Smooth muscle cell (in vitro differentiated cells): ENCODE results near the gene PPCDC. TPM values are rescaled to one million over a fixed set of nuclear protein-coding genes. Genes with fewer than 3 reads are reported as not detected.

ENCODE experiments used
- DNase-seq: peaks from one replicate; lab custom pipeline; 2025; ENCODE audit not compliant: unreplicated experiment; lab: John Stamatoyannopoulos, UW
- H2AFZ ChIP-seq: fragments of 200-600 bp; sonication (generic); 2 replicates; pipeline ENCODE4 v1.6.0; 2016; ENCODE audit warnings: antibody characterized with exemption, low read depth, mild to moderate bottlenecking
- H3F3A ChIP-seq: fragments of 200-600 bp; sonication (generic); 2 replicates; pipeline ENCODE4 v1.6.0; 2017; ENCODE audit warnings: antibody characterized with exemption, low read depth
- H3K27ac ChIP-seq: fragments of 200-600 bp; sonication (generic); 2 replicates; pipeline ENCODE4 v1.5.1; 2016; ENCODE audit warnings: low read depth, mild to moderate bottlenecking
- H3K27me3 ChIP-seq: fragments of 200-600 bp; sonication (generic); 2 replicates; pipeline ENCODE4 v1.6.1; 2016; ENCODE audit warnings: low read depth, mild to moderate bottlenecking
- H3K36me3 ChIP-seq: fragments of 200-600 bp; sonication (generic); 2 replicates; pipeline ENCODE4 v1.5.1; 2016; ENCODE audit warnings: low read depth
- H3K4me1 ChIP-seq: fragments of 200-600 bp; sonication (generic); 2 replicates; pipeline ENCODE4 v1.5.1; 2016; ENCODE audit warnings: low read depth
- H3K4me2 ChIP-seq: fragments of 200-600 bp; sonication (generic); 2 replicates; pipeline ENCODE4 v1.6.0; 2016; ENCODE audit warnings: mild to moderate bottlenecking
- H3K4me3 ChIP-seq: fragments of 200-600 bp; sonication (generic); 2 replicates; pipeline ENCODE4 v1.5.1; 2016; ENCODE audit warnings: mild to moderate bottlenecking
- H3K79me2 ChIP-seq: fragments of 200-600 bp; sonication (generic); 2 replicates; pipeline ENCODE4 v1.6.0; 2016; ENCODE audit warnings: low read depth, mild to moderate bottlenecking
- H3K9ac ChIP-seq: fragments of 200-600 bp; sonication (generic); 2 replicates; pipeline ENCODE4 v1.6.0; 2016; ENCODE audit warnings: low read depth
- H3K9me3 ChIP-seq: fragments of 200-600 bp; sonication (generic); replicated peaks from 2 replicates; pipeline ENCODE4 v1.5.1; 2016; ENCODE audit warnings: low read depth
- H4K20me1 ChIP-seq: fragments of 200-600 bp; sonication (generic); 2 replicates; pipeline ENCODE4 v1.6.0; 2016; ENCODE audit warnings: low read depth
- WGBS: methylation state at CpG from one replicate; pipeline ENCODE4 v1.1.7; 2016; ENCODE audit warnings: low lambda C conversion rate; 5-methylcytosine and 5-hydroxymethylcytosine counted together
- polyA plus RNA-seq: library from polyadenylated mRNA; unstranded; fragments of >200 nt; fragmentation: Nextera tagmentation; extraction: Ambion mirVana; gene quantifications from 2 replicates; pipeline ENCODE4 v1.2.1, GENCODE V29; 2016
- total RNA-seq: library from RNA; depleted of rRNA; stranded (reverse); fragments of >200 nt; gene quantifications from 2 replicates; pipeline ENCODE4 v1.2.3, GENCODE V29; 2014
- TF ChIP-seq, protein P1 (sequence below): fragments of 200-600 bp; sonication (generic); IDR thresholded peaks from 2 replicates; pipeline ENCODE4 v1.5.1; 2017; ENCODE audit warnings: borderline replicate concordance, mild to moderate bottlenecking, antibody characterized with exemption; ENCODE audit not compliant: insufficient read depth, poor library complexity, severe bottlenecking

Gene PPCDC
- total and polyA plus RNA-seq, 2 experiments from 2014 or later, result 7.8 to 33.7 TPM

DNA sequence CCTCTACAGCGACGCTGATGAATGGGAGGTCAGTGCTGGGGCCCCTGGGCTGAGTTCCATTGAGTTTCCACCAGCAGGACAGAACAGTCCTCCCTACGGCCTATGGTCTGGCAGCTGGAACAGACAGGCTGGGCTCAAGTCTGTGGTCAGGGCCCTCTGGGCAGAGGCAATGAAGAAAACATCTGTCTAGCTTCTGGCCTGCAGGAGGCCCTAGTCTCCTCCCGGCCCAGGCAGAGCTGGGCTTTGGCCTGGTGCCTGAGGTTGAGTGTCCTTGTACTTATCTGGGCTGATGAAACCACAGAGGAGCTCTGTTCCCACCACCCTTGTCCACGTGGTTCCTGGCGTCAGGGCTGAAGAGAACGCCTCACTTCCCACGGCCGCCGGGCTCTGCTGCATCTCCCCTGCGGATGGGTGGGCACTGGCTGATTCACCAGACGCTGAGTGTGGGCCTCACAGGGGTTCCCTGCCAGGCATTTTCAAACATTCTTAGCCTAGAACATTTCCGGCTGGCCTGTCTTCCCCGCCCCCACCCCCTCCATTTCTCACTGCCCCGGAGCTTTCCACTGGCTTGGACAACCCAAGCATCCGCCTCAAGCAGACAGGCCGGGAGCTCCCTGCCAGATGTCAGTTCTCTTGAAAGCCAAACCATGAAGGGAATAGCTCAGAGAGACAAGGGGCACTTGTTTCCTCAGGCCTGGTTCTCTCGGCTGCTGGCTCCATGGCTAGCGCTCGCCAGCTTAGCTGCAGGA lies 20.3 kb downstream of the PPCDC start:
- TF ChIP-seq, protein P1, sequence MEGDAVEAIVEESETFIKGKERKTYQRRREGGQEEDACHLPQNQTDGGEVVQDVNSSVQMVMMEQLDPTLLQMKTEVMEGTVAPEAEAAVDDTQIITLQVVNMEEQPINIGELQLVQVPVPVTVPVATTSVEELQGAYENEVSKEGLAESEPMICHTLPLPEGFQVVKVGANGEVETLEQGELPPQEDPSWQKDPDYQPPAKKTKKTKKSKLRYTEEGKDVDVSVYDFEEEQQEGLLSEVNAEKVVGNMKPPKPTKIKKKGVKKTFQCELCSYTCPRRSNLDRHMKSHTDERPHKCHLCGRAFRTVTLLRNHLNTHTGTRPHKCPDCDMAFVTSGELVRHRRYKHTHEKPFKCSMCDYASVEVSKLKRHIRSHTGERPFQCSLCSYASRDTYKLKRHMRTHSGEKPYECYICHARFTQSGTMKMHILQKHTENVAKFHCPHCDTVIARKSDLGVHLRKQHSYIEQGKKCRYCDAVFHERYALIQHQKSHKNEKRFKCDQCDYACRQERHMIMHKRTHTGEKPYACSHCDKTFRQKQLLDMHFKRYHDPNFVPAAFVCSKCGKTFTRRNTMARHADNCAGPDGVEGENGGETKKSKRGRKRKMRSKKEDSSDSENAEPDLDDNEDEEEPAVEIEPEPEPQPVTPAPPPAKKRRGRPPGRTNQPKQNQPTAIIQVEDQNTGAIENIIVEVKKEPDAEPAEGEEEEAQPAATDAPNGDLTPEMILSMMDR, result peak; percentile 29
- no peaks in the 10 kb centered on the region for H4K20me1 ChIP-seq
- peaks cover 10% of the 10 kb centered on the region for H3F3A ChIP-seq
- H3K4me3 ChIP-seq, result no peak overlapping the region
- no peak overlapping the region for H2AFZ ChIP-seq
- H3K36me3 ChIP-seq, result no peaks in the 10 kb centered on the region
- H3K4me1 ChIP-seq, result peaks cover 14% of the 10 kb centered on the region
- no peaks in the 10 kb centered on the region for H3K27me3 ChIP-seq
- H3K79me2 ChIP-seq, result no peaks in the 10 kb centered on the region
- DNase-seq, result peak; percentile 89
- H3K4me2 ChIP-seq, result peak overlapping the region; percentile 55
- H3K9ac ChIP-seq, result no peak overlapping the region
- H3K27ac ChIP-seq, result peak overlapping the region; percentile 77
- WGBS, result 24% methylated on average over 19 of the region's 20 CpGs
- no peaks in the 10 kb centered on the region for H3K9me3 ChIP-seq

- no peaks in the 10 kb centered on the region for H3K36me3 ChIP-seq
- H2AFZ ChIP-seq, result no peak overlapping the region
- H3K27ac ChIP-seq, result peak overlapping the region; percentile 77
- no peaks in the 10 kb centered on the region for H3K9me3 ChIP-seq
- no peak for DNase-seq
- H4K20me1 ChIP-seq, result no peaks in the 10 kb centered on the region
- H3K4me1 ChIP-seq, result peaks cover 14% of the 10 kb centered on the region
- no peaks in the 10 kb centered on the region for H3K79me2 ChIP-seq
- TF ChIP-seq, protein P1, result no peak
- peaks cover 10% of the 10 kb centered on the region for H3F3A ChIP-seq
- WGBS, result 94% methylated on average over 14 of the region's 14 CpGs
- H3K4me3 ChIP-seq, result no peak overlapping the region
- no peaks in the 10 kb centered on the region for H3K27me3 ChIP-seq
- peak overlapping the region; percentile 55 for H3K4me2 ChIP-seq
- no peak overlapping the region for H3K9ac ChIP-seq
Measured at GRCh38 chr15:75044258-75044878, 21.0 kb downstream of the PPCDC start.

- Histone ChIP-seq H3K27ac (no peak overlapping the region), H3K36me3 (no peaks in the 10 kb centered on the region), H3K4me1 (peaks cover 14% of the 10 kb centered on the region), H3F3A (peaks cover 10% of the 10 kb centered on the region), H3K27me3 (no peaks in the 10 kb centered on the region), H3K79me2 (no peaks in the 10 kb centered on the region), H3K9me3 (no peaks in the 10 kb centered on the region), H3K4me3 (no peak overlapping the region), H3K9ac (no peak overlapping the region), H3K4me2 (no peak overlapping the region), H4K20me1 (no peaks in the 10 kb centered on the region), H2AFZ (no peak overlapping the region)
- no peak for DNase-seq
- TF ChIP-seq, protein P1, result no peak
- WGBS, result 95% methylated on average over 6 of the region's 6 CpGs
Measured at GRCh38 chr15:75045332-75046015, 22.1 kb downstream of the PPCDC start.
